Embryonic facial prominence (tissue), 1 donor: Measurements from ENCODE around the gene ERG.

Source experiments
- DNase-seq: peaks from one replicate; pipeline ENCODE4 v3.0.0-alpha.2; 2016; ENCODE audit errors: extremely low spot score

ERG gene

GRCh38 chr21:38330666-38331065 lies 167.6 kb downstream of the ERG start:
- DNase-seq: no peak
